ENCODE results near the gene ITPR3. TPM values are rescaled to one million over a fixed set of nuclear protein-coding genes. Genes with fewer than 3 reads are reported as not detected.

ITPR3 gene
- total RNA-seq, 4 donors from 2014 or later = 174 to 206 (median 199) TPM

DNA sequence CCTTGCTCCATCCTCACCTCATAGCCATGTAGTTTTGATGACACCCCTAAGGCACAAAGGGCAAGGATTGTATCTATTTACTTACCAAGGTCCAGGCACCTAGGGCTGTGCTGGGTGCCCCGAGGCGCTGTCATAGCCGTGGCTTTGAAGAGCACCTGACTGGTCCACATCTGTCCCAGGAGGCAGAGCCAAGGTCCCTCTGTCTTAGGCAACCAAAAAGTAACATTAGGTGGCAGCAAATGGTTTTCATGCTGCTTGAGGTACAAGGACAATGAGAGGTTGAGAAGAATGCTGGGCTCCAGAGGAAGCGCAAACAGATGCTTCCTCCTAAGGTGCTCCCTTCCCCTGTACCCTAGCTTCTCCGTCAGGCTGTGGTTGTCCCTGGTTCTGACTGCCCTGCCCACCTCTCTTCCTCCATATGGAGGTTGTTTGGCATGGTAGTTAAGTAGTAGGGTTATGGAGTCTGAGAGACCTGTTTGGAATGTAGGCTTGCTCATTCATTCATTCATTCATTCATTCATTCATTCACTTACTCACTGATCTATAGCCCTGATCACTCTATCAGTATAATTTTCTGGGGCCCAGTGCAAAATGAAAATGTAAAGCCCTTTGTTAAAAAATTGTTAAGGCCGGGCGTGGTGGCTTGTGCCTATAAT lies 93.4 kb downstream of the ITPR3 start:
- no peaks in the 10 kb centered on the region for H3K36me3 ChIP-seq

DNA sequence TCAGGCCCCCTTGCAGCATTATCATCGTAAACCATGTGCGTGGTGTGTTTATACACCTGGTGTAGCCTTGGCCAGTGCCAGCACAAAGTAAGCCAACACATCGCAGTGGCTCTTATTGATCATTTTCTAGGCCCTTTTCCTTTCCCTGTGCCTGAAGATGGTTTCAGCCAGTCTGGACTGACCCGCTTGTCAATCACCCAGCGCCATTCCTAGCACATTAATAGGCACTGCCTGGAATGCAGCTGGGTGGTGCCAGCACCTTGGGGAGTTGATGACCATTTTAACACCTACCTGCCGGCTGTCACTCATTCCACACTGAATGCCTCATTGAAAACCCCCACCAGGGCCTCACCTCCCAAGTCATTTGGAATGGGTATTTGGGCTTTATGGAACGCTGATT lies 95.3 kb downstream of the ITPR3 start:
- WGBS = 87% methylated on average over 7 of the region's 7 CpGs
- no peak for DNase-seq (ENCODE audit: low spot score in 2 of 2)
- H3K36me3 ChIP-seq = no peaks in the 10 kb centered on the region
- H3K4me3 ChIP-seq = no peak overlapping the region
- TF ChIP-seq POLR2A (IDR thresholded peaks at IDR 0.05) (no peak), EP300 (IDR thresholded peaks at IDR 0.05) (no peak), POLR2AphosphoS5 (IDR thresholded peaks at IDR 0.05) (no peak)
- TF ChIP-seq, protein P1, sequence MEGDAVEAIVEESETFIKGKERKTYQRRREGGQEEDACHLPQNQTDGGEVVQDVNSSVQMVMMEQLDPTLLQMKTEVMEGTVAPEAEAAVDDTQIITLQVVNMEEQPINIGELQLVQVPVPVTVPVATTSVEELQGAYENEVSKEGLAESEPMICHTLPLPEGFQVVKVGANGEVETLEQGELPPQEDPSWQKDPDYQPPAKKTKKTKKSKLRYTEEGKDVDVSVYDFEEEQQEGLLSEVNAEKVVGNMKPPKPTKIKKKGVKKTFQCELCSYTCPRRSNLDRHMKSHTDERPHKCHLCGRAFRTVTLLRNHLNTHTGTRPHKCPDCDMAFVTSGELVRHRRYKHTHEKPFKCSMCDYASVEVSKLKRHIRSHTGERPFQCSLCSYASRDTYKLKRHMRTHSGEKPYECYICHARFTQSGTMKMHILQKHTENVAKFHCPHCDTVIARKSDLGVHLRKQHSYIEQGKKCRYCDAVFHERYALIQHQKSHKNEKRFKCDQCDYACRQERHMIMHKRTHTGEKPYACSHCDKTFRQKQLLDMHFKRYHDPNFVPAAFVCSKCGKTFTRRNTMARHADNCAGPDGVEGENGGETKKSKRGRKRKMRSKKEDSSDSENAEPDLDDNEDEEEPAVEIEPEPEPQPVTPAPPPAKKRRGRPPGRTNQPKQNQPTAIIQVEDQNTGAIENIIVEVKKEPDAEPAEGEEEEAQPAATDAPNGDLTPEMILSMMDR (IDR thresholded peaks at IDR 0.05) = no peak
- no peak overlapping the region for H3K27ac ChIP-seq
- H3K4me1 ChIP-seq = peaks cover 10% of the 10 kb centered on the region
- H3K9me3 ChIP-seq = no peaks in the 10 kb centered on the region
- H3K27me3 ChIP-seq = no peaks in the 10 kb centered on the region

More for the DNA sequence above, 93.4 kb downstream of the ITPR3 start:
- peaks cover 27% of the 10 kb centered on the region for H3K4me1 ChIP-seq
- WGBS = 92% methylated on average over 5 of the region's 7 CpGs
- no peak for DNase-seq (ENCODE audit: low spot score in 2 of 2)
- H3K9me3 ChIP-seq = no peaks in the 10 kb centered on the region
- H3K27ac ChIP-seq = no peak overlapping the region
- no peaks in the 10 kb centered on the region for H3K27me3 ChIP-seq
- no peak overlapping the region for H3K4me3 ChIP-seq
- TF ChIP-seq POLR2AphosphoS5 (IDR thresholded peaks at IDR 0.05) = no peak
- TF ChIP-seq, protein P1 (IDR thresholded peaks at IDR 0.05) = no peak
- TF ChIP-seq EP300 (IDR thresholded peaks at IDR 0.05) = no peak
- TF ChIP-seq POLR2A (IDR thresholded peaks at IDR 0.05) = no peak

DNA sequence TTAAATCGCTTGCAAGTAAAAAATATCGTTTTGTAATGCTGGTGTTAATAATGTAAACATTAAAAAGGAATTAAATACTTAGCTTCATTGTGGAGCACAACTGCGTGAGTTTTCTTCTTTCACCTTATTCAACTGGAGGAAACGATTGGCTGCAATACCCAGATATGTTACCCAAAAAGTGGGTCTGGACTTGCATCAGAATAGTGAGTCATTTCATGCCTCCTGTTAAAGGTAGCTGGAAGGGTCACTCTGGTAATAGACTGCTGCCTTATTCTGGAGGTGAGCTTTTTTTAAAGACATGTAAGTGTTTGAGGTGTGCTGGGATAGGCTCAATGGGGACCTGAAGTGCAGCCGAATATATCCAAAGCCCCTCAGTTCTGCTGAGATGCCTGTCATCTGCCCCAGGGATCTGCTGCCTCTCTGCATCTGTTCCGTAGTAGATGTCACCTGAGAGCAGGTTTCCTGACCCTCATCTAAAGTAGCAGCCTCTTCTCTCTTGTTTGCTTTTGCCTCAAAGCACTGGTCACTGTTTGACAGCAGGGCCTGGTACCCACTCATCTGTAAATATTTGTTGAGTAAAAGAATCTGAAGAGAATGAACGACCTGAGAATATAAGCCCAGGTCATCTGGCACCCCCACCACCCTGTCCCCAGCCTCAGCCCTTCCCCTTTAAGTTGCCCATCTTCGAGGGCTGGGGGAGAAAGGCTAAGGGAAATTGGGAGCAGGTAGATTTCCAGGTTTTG lies 95.9 kb downstream of the ITPR3 start:
- TF ChIP-seq EP300 (IDR thresholded peaks at IDR 0.05) = no peak
- no peak for TF ChIP-seq POLR2A (IDR thresholded peaks at IDR 0.05)
- no peak for TF ChIP-seq POLR2AphosphoS5 (IDR thresholded peaks at IDR 0.05)
- TF ChIP-seq, protein P1 (IDR thresholded peaks at IDR 0.05) = no peak
- no peaks in the 10 kb centered on the region for H3K9me3 ChIP-seq
- H3K36me3 ChIP-seq = no peaks in the 10 kb centered on the region
- peaks cover 5% of the 10 kb centered on the region for H3K4me1 ChIP-seq
- H3K4me3 ChIP-seq = no peak overlapping the region
- H3K27me3 ChIP-seq = peaks cover 3% of the 10 kb centered on the region
- no peak overlapping the region for H3K27ac ChIP-seq
- no peak for DNase-seq (ENCODE audit: low spot score in 2 of 2)
- 77% methylated on average over 8 of the region's 8 CpGs for WGBS

DNA sequence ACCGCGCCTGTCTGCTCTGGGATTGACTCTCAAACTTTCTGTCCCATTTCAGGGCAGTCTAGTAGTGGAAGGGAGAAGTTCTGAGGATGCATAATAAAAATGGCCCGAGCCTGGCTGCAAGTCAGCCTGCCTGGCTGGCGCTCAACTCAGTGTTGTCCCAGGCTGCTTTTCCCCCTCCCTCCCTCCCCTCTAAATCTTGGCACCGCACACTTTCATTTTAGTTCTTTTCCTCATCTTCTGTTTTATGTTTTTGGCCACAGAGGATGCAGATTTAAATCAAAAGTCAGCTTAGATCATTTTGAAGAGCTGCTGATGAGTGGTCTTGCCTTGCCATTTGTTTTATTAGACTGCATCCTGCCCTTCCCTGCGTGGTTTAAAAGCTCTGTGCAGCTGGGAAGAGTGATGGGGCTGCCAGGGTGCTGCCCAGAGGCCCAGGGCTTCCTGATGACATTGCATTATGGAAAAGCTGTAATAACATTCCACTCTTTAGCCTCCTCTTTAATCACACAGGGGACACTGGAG lies 96.9 kb downstream of the ITPR3 start:
- peaks cover 4% of the 10 kb centered on the region for H3K4me1 ChIP-seq
- H3K27me3 ChIP-seq = peaks cover 4% of the 10 kb centered on the region
- H3K9me3 ChIP-seq = no peaks in the 10 kb centered on the region
- H3K27ac ChIP-seq = no peak overlapping the region
- TF ChIP-seq EP300 (IDR thresholded peaks at IDR 0.05) (no peak), POLR2AphosphoS5 (IDR thresholded peaks at IDR 0.05) (no peak), POLR2A (IDR thresholded peaks at IDR 0.05) (no peak)
- TF ChIP-seq, protein P1 (IDR thresholded peaks at IDR 0.05) = no peak
- WGBS = 43% methylated on average over 6 of the region's 6 CpGs
- no peak for DNase-seq (ENCODE audit: low spot score in 2 of 2)
- H3K4me3 ChIP-seq = no peak overlapping the region
- H3K36me3 ChIP-seq = no peaks in the 10 kb centered on the region

DNA sequence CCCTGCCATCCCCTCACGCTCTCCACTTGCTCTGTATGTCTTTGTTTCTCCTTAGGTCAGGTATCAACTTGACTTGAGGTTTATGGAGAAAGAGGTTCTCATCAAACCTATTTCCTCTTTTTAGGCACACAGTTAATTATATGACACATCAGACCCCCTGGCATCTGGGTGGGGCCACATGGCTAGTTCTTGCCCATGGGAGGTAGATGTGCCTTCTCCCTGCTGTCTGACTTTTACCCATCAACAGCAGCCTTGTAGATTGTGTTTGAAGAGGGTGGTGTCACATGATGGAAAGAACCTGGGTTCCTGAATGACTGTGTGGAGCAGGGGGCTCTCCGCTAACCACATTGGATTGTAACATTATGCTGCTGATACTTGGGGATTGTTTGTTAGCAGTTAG lies 97.6 kb downstream of the ITPR3 start:
- WGBS = 94% methylated on average over 2 of the region's 2 CpGs
- H3K27ac ChIP-seq = no peak overlapping the region
- H3K27me3 ChIP-seq = peaks cover 7% of the 10 kb centered on the region
- no peak for TF ChIP-seq POLR2A (IDR thresholded peaks at IDR 0.05)
- no peak for TF ChIP-seq EP300 (IDR thresholded peaks at IDR 0.05)
- TF ChIP-seq, protein P1 (IDR thresholded peaks at IDR 0.05) = no peak
- TF ChIP-seq POLR2AphosphoS5 (IDR thresholded peaks at IDR 0.05) = no peak
- no peaks in the 10 kb centered on the region for H3K36me3 ChIP-seq
- no peak for DNase-seq (ENCODE audit: low spot score in 2 of 2)
- no peak overlapping the region for H3K4me3 ChIP-seq
- no peaks in the 10 kb centered on the region for H3K9me3 ChIP-seq
- peaks cover 4% of the 10 kb centered on the region for H3K4me1 ChIP-seq

Measured in suprapubic skin (tissue), 4 donors.